ENCODE data around the gene CACNG7. TPM values are rescaled to one million over a fixed set of nuclear protein-coding genes. Genes with fewer than 3 reads are reported as not detected.
A peak's percentile ranks its signal among the peaks of the same experiment; 100 is the strongest.

CACNG7 gene
- total RNA-seq, 1 experiment from 2014 or later = not detected

DNA sequence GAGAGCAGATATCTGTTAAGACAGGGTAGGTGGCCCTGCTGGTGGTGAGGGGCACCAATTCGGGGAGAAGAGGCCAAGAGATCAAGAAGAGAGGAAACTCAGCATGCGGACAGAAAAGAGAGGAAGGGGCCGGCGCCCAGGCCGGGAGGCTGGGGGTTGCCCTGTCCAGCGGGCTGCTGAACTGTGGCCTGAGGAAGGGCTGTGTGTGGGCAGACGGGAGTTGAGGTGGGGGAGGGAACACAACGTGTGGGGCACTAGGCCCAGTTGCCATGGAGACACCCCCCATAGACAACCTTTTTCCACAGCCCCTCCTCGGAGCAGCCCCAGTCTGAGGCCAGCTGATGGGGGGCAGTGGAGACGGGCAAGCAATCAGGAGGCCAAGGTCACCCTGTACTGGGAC lies 51.1 kb downstream of the CACNG7 start:
- Histone ChIP-seq H3K27me3 (replicated peaks; ENCODE audit: insufficient read depth, low read depth, low read length, poor library complexity) (peaks cover 17% of the 10 kb centered on the region), H3K27ac (ENCODE audit: low read depth, low read length, poor library complexity, severe bottlenecking) (no peak overlapping the region), H3K9me3 (ENCODE audit: low read depth, low read length, poor library complexity, severe bottlenecking) (no peaks in the 10 kb centered on the region), H3K4me3 (ENCODE audit: low read depth, low read length, poor library complexity, severe bottlenecking) (no peak overlapping the region), H3K4me1 (ENCODE audit: insufficient read depth, low read length, poor library complexity, severe bottlenecking) (peaks cover 21% of the 10 kb centered on the region), H3K36me3 (ENCODE audit: insufficient read depth, low read length, poor library complexity, severe bottlenecking) (no peaks in the 10 kb centered on the region)
- TF ChIP-seq EZH2 (IDR thresholded peaks at IDR 0.05; ENCODE audit: borderline replicate concordance, low read depth, low read length, poor library complexity, severe bottlenecking) = no peak
- TF ChIP-seq, protein P1, sequence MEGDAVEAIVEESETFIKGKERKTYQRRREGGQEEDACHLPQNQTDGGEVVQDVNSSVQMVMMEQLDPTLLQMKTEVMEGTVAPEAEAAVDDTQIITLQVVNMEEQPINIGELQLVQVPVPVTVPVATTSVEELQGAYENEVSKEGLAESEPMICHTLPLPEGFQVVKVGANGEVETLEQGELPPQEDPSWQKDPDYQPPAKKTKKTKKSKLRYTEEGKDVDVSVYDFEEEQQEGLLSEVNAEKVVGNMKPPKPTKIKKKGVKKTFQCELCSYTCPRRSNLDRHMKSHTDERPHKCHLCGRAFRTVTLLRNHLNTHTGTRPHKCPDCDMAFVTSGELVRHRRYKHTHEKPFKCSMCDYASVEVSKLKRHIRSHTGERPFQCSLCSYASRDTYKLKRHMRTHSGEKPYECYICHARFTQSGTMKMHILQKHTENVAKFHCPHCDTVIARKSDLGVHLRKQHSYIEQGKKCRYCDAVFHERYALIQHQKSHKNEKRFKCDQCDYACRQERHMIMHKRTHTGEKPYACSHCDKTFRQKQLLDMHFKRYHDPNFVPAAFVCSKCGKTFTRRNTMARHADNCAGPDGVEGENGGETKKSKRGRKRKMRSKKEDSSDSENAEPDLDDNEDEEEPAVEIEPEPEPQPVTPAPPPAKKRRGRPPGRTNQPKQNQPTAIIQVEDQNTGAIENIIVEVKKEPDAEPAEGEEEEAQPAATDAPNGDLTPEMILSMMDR (conservative IDR thresholded peaks at IDR 0.05; ENCODE audit: low read depth, low read length) = no peak
- ChIA-PET CTCF (no interaction called here), POLR2A (ENCODE audit: low non-redundant PET) (no interaction called here)
- DNase-seq (ENCODE audit: low spot score) = no peak
- intact Hi-C loops (cut with micrococcal nuclease; ENCODE audit: unreplicated experiment) = no loop called here
- BruUV-seq (replicated peaks) = no TSS peak

DNA sequence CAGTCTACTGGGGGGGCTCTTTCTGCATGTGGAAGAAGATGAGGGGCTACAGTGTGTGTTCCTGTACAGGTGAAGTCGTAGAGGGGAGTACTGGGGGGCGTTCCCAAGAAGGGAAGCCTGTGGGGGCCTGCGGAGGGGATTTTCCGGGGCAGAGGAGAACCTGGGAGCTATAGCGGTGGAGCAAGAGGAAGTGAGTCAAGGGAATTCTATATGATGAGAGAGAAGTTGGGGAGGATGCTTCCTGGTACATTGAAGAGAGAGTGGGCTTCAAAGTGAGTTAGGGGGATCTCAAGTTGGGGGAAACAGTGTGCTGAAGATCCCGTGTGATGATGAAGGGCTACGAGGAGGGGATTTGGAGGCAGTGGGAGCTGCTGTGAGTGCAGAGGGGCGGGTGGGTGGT lies 51.8 kb downstream of the CACNG7 start:
- Histone ChIP-seq H3K9me3 (ENCODE audit: low read depth, low read length, poor library complexity, severe bottlenecking) (no peaks in the 10 kb centered on the region), H3K4me1 (ENCODE audit: insufficient read depth, low read length, poor library complexity, severe bottlenecking) (peaks cover 21% of the 10 kb centered on the region), H3K27ac (ENCODE audit: low read depth, low read length, poor library complexity, severe bottlenecking) (no peak overlapping the region), H3K27me3 (replicated peaks; ENCODE audit: insufficient read depth, low read depth, low read length, poor library complexity) (peaks cover 17% of the 10 kb centered on the region), H3K36me3 (ENCODE audit: insufficient read depth, low read length, poor library complexity, severe bottlenecking) (no peaks in the 10 kb centered on the region), H3K4me3 (ENCODE audit: low read depth, low read length, poor library complexity, severe bottlenecking) (peak overlapping the region; percentile 61)
- TF ChIP-seq, protein P1 (conservative IDR thresholded peaks at IDR 0.05; ENCODE audit: low read depth, low read length) = no peak
- TF ChIP-seq EZH2 (IDR thresholded peaks at IDR 0.05; ENCODE audit: borderline replicate concordance, low read depth, low read length, poor library complexity, severe bottlenecking) = no peak
- intact Hi-C loops (cut with micrococcal nuclease; ENCODE audit: unreplicated experiment) = no loop called here
- BruUV-seq (replicated peaks) = no TSS peak
- ChIA-PET POLR2A (ENCODE audit: low non-redundant PET) (no interaction called here), CTCF (no interaction called here)
- no peak for DNase-seq (ENCODE audit: low spot score)

DNA sequence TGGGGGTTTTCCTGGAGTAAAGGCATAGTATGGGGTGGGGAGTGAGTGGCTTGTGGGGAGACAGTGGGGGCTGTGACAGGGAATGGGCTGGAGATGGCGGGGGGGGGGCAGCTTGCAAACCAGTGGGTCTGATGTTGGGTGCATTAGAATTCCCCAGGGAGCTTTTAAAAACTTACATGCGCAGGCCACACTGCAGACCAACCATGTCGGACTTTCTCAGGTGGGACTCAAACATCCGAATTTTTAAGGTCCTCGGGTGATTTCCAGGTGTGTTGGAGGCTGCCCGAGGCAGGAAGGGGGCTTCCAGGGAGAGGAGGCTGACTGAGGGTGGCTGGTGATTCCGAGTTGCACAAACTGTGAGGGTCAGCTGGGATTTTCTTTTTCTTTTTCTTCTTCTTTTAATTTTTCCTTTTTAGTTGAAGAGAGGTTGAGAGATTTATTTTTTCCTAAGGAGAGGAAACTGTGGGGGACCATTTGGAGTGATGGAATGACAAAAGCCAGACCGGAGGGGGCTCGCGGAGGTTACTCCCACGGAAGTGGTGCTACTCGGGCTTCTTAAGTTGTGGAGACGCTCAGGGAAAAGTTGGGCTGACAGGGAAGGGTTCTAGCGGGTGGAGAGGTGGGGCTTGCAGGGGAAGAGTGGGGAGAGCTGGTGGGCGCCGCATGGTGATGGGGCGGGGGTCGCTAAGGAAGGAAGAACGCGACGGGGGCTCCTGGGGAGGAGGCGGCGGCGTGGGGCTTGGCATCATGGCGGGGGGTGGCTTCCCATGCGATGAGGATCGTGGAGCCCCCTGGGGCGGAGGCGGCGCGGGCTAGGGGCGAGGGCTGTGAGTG lies 52.7 kb downstream of the CACNG7 start:
- Histone ChIP-seq H3K4me1 (ENCODE audit: insufficient read depth, low read length, poor library complexity, severe bottlenecking) (peaks cover 21% of the 10 kb centered on the region), H3K9me3 (ENCODE audit: low read depth, low read length, poor library complexity, severe bottlenecking) (no peaks in the 10 kb centered on the region), H3K4me3 (ENCODE audit: low read depth, low read length, poor library complexity, severe bottlenecking) (peak overlapping the region; percentile 61), H3K27ac (ENCODE audit: low read depth, low read length, poor library complexity, severe bottlenecking) (no peak overlapping the region), H3K36me3 (ENCODE audit: insufficient read depth, low read length, poor library complexity, severe bottlenecking) (no peaks in the 10 kb centered on the region), H3K27me3 (replicated peaks; ENCODE audit: insufficient read depth, low read depth, low read length, poor library complexity) (peaks cover 17% of the 10 kb centered on the region)
- intact Hi-C loops (cut with micrococcal nuclease; ENCODE audit: unreplicated experiment) = no loop called here
- BruUV-seq (replicated peaks) = no TSS peak
- DNase-seq (ENCODE audit: low spot score) = peak; percentile 72
- CTCF ChIA-PET = no interaction called here
- TF ChIP-seq, protein P1 (conservative IDR thresholded peaks at IDR 0.05; ENCODE audit: low read depth, low read length) = no peak
- no peak for TF ChIP-seq EZH2 (IDR thresholded peaks at IDR 0.05; ENCODE audit: borderline replicate concordance, low read depth, low read length, poor library complexity, severe bottlenecking)
- POLR2A ChIA-PET (ENCODE audit: low non-redundant PET) = no interaction called here
